RWPE2 (cell line): ENCODE measurements around the gene C4orf54.

Experiments
- ATAC-seq: fragments of 200-7000 bp; cut with Tn5 transposase; 3 replicates; pipeline ENCODE4 v1.9.1; 2021; ENCODE audit warnings: low read depth
- DNase-seq: peaks from one replicate; pipeline ENCODE4 v3.0.0-alpha.2; 2020; ENCODE audit warnings: low spot score
- H3K27ac ChIP-seq: fragments of 450-650 bp; 2 replicates; pipeline ENCODE4 v1.5.1; 2017; ENCODE audit warnings: mild to moderate bottlenecking; ENCODE audit not compliant: poor library complexity, severe bottlenecking
- H3K27me3 ChIP-seq: fragments of 250-450 bp; sonication (Bioruptor Pico); 2 replicates; pipeline ENCODE4 v1.5.1; 2021; ENCODE audit warnings: mild to moderate bottlenecking, moderate library complexity; ENCODE audit not compliant: insufficient read depth, poor library complexity, severe bottlenecking
- H3K36me3 ChIP-seq: fragments of 250-450 bp; sonication (Bioruptor Pico); 2 replicates; pipeline ENCODE4 v1.5.1; 2020; ENCODE audit warnings: low read depth, mild to moderate bottlenecking, moderate library complexity
- H3K4me1 ChIP-seq: fragments of 250-450 bp; sonication (Bioruptor Pico); 2 replicates; pipeline ENCODE4 v1.5.1; 2021; ENCODE audit warnings: mild to moderate bottlenecking, moderate library complexity; ENCODE audit not compliant: insufficient read depth, poor library complexity, severe bottlenecking
- H3K4me3 ChIP-seq: fragments of 250-450 bp; sonication (Bioruptor Pico); 2 replicates; pipeline ENCODE4 v1.5.1; 2021; ENCODE audit warnings: mild to moderate bottlenecking, moderate library complexity; ENCODE audit not compliant: severe bottlenecking
- H3K9me3 ChIP-seq: fragments of 250-450 bp; sonication (Bioruptor Pico); 2 replicates; pipeline ENCODE4 v1.5.1; 2021; ENCODE audit warnings: mild to moderate bottlenecking, moderate library complexity; ENCODE audit not compliant: severe bottlenecking
- TF ChIP-seq, protein P1 (sequence below): fragments of 450-650 bp; IDR thresholded peaks from one replicate; pipeline ENCODE4 v1.5.1; 2017; ENCODE audit warnings: mild to moderate bottlenecking, moderate library complexity; ENCODE audit not compliant: poor library complexity, severe bottlenecking

The C4orf54 gene

DNA sequence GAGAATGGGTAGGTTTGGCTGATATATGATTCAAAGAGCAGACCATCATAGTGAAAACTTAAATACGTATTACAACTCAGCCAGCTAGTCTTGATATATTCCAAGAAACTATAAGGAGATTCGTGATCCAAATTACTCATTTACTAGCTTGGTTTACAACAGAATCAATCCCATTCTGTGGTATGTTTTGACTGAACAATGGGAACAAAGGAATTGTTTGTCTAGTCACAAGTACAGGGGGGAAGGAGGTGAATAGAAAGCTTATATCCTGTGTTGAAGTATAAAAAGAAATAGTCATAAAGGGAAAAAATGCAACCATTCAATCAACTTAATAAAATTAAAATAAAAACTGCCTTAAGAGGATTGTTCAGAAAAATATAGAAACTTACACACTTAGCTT lies 17.0 kb downstream of the C4orf54 start:
- ATAC-seq (no peak), DNase-seq (no peak)
- Histone ChIP-seq H3K27ac (no peak overlapping the region), H3K4me3 (no peak overlapping the region), H3K9me3 (no peaks in the 10 kb centered on the region), H3K36me3 (no peaks in the 10 kb centered on the region), H3K4me1 (no peaks in the 10 kb centered on the region), H3K27me3 (no peaks in the 10 kb centered on the region)
- TF ChIP-seq, protein P1, sequence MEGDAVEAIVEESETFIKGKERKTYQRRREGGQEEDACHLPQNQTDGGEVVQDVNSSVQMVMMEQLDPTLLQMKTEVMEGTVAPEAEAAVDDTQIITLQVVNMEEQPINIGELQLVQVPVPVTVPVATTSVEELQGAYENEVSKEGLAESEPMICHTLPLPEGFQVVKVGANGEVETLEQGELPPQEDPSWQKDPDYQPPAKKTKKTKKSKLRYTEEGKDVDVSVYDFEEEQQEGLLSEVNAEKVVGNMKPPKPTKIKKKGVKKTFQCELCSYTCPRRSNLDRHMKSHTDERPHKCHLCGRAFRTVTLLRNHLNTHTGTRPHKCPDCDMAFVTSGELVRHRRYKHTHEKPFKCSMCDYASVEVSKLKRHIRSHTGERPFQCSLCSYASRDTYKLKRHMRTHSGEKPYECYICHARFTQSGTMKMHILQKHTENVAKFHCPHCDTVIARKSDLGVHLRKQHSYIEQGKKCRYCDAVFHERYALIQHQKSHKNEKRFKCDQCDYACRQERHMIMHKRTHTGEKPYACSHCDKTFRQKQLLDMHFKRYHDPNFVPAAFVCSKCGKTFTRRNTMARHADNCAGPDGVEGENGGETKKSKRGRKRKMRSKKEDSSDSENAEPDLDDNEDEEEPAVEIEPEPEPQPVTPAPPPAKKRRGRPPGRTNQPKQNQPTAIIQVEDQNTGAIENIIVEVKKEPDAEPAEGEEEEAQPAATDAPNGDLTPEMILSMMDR: no peak

DNA sequence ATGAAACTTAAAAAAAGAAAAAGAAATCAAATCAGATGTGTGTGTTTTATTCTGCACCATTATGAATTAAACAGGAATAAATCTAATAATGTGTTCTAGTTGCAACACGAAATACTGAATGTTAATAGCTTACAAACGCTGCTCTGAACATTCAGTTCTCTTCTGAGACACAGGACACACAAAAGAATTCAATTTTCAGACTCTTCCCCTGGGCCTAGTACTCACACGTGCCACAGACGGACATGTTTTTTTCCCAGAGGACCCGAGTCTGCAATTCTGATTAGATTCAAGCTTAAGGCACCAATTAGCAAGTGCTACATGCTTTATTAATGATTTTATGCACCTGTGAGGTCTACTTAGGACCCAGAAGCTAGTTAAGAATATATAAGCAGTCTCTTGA lies 20.5 kb downstream of the C4orf54 start:
- peaks cover 8% of the 10 kb centered on the region for H3K4me1 ChIP-seq
- no peaks in the 10 kb centered on the region for H3K9me3 ChIP-seq
- H3K27me3 ChIP-seq: no peaks in the 10 kb centered on the region
- TF ChIP-seq, protein P1: no peak
- H3K36me3 ChIP-seq: no peaks in the 10 kb centered on the region
- ATAC-seq (no peak), DNase-seq (no peak)
- no peak overlapping the region for H3K4me3 ChIP-seq
- no peak overlapping the region for H3K27ac ChIP-seq

DNA sequence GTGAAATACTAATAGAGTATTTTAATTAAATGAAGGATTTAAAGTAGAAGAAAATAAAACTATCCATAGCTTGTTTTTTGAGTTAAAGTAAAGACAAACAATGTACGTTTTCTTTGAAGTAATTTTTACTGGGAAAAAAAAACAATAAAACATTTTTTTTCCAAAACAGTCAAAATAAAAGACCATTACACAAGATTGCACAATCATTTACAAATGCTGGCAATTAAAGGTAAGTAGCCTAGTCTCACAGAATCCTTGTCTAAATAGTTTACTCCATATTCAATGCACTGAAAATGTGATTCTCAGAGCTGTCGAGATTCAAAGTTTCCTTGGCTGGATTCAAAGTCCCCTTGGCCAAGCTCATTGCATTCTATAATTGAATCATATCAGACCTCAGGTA lies 21.2 kb downstream of the C4orf54 start:
- TF ChIP-seq, protein P1: no peak
- Histone ChIP-seq H3K9me3 (no peaks in the 10 kb centered on the region), H3K27me3 (no peaks in the 10 kb centered on the region), H3K27ac (no peak overlapping the region), H3K4me3 (no peak overlapping the region), H3K4me1 (peaks cover 8% of the 10 kb centered on the region), H3K36me3 (no peaks in the 10 kb centered on the region)
- ATAC-seq: no peak
- no peak for DNase-seq

DNA sequence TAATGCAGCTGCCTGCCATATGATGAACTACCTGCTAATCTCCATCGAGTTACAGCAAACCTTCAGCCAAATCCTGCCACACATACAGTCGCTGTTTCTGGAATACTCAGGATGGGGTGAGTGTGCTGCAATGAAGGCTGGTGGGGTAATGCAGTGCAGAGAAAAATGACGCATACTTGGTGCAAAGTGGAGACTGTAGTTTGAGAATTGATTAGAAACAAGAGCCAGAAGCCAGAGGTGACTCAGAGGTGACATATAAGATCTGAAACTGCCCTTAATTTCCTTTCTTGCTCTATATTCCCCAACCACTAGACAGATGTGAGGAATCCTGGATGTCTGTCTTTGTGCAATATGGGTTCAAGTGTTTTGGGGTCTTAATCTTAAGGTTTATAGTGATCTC lies 22.0 kb downstream of the C4orf54 start:
- Histone ChIP-seq H3K36me3 (no peaks in the 10 kb centered on the region), H3K4me3 (no peak overlapping the region), H3K4me1 (peaks cover 8% of the 10 kb centered on the region), H3K27ac (no peak overlapping the region), H3K9me3 (no peaks in the 10 kb centered on the region), H3K27me3 (no peaks in the 10 kb centered on the region)
- ATAC-seq (no peak), DNase-seq (no peak)
- TF ChIP-seq, protein P1: no peak

DNA sequence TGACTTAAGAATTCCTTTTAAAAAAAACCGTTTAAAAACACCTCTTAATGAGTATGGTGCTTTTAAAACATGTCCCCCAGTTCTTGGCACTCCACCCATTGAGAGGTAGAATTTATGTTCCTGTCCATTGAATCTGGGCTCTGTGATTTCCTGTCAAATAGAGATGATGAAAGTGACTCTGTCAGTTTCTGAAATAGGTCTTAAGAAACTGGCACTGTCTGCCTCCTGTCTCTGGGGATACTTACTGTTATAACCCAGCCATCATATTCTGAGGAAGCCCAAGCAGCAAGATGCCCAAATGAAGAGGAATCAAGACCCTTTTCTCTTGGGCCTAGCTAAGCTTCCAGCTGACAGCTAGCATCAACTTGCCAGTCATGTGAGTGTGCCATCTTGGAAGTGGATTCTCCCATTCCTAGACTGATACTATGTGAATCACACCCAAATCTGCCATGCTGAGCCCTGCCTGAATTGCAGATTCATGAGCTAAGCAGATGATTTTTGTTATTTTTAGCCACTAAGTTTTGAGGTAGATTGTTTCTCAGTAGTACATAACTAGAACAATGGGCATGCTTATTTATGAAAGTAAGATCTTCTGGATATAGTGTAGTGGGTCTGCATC lies 22.8 kb downstream of the C4orf54 start:
- Histone ChIP-seq H3K4me1 (peaks cover 8% of the 10 kb centered on the region), H3K9me3 (no peaks in the 10 kb centered on the region), H3K4me3 (no peak overlapping the region), H3K27ac (no peak overlapping the region), H3K36me3 (no peaks in the 10 kb centered on the region), H3K27me3 (no peaks in the 10 kb centered on the region)
- TF ChIP-seq, protein P1: no peak
- DNase-seq: no peak
- ATAC-seq: no peak
